GM21717 (cell line): ENCODE results near the gene LEKR1.
"Not testable (repeated sequence)": the region's sequence is repeated elsewhere in the genome, so short reads cannot be mapped to it uniquely, and the experiment has no call there.

Source experiments
- ATAC-seq: cut with Tn5 transposase; IDR thresholded peaks from one replicate; pipeline ENCODE4 v1.9.1; 2021; ENCODE audit warnings: mild to moderate bottlenecking, moderate library complexity; ENCODE audit not compliant: unreplicated experiment

Gene LEKR1

GRCh38 chr3:156826144-156826895 is at the start of gene LEKR1:
Gene LEKR1 (plus strand): TSS chr3:156826353. CDS start chr3:156829330, 2,977 bp downstream.
- ATAC-seq = peak; percentile 93

DNA sequence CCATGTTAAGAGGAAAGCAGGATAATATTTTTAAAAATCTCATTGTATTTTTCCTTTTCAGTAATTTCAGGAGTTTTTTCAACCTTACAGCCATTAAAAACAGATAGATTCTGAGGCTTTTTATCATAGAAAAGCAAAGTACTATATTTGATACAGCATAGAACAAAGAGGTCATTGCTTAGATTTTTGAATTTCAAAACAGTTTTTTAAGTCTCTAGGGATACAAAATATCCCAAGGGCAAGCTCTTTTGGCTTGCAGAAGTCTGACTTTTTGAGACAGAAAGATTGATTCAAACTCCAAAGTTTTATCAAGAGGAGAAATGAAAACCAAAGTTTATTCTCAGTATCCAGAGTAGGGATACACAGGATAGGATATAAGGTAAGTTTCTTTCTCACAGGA is 49.3 kb upstream of the LEKR1 start:
- ATAC-seq = no peak

DNA sequence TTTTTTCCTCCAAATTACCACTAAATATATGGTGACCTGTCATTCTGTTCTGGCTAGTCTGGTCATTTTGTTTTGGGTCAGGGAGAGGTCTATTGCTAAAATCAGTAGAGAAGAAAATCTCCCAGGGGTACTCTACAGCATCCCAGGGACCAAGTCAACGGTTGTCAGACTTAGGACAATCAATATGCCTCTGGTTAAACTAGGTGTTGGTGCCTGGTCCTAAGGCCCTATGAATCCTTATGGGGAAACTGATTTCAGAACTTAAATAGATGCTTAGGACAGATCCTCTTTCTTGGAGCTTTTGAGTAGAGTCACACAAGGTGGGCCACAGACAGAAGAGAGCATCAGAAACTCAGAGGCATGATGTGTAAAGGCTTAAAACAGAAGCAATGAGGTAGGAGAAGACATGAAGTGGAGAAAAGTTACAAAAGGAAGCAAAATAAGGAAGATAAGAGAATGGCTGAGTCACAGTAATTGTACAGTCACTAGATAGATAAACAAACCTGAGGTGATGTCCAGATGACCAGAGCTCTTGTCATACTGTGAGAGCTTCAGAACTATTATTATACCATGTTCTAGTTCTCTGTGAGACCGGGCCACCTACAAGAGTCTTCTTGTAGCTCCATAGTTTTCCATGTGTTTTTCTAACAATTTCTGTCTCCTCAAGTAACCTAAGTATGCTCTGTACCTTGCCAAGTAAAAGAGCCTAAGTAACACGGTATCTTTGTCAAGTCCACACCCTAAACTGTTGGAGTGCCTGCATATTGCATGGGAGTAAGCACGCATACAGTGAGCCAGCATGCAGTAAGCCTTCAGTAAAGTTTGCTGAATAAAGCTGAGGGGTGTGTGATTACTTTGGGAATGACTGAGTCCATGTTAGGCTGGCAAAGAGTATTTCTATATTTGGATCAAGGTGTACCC is 44.6 kb upstream of the LEKR1 start:
- no peak for ATAC-seq

GRCh38 chr3:156782319-156782718 is 43.8 kb upstream of the LEKR1 start:
- no peak for ATAC-seq

- ATAC-seq = no peak
These were observed 43.2 kb upstream of the LEKR1 start for GRCh38 chr3:156782921-156783320.

- ATAC-seq = no peak
These were observed 39.2 kb upstream of the LEKR1 start for GRCh38 chr3:156787001-156787400.

- peak; percentile 84 for ATAC-seq
These were observed 38.1 kb upstream of the LEKR1 start for GRCh38 chr3:156787926-156788663.

DNA sequence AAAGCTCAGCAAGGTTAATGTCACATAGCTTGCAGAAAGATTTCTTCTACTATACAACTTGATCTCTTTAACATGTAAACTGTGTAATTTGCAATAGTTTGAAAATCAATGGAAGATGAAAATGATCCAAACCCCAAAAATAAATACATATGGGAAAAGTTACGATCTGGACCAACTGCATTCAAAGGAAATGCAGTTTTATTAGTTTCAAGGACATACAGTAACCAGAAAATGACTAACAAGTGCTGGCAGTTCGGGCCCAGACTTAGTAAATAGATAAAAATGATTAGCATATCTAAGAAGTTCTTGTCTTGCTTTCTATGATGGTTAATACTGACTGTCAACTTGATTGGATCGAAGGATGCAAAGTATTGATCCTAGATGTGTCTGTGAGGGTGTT is 37.3 kb upstream of the LEKR1 start:
- ATAC-seq = no peak

- no peak for ATAC-seq
These were observed 36.0 kb upstream of the LEKR1 start for GRCh38 chr3:156790156-156790555.

DNA sequence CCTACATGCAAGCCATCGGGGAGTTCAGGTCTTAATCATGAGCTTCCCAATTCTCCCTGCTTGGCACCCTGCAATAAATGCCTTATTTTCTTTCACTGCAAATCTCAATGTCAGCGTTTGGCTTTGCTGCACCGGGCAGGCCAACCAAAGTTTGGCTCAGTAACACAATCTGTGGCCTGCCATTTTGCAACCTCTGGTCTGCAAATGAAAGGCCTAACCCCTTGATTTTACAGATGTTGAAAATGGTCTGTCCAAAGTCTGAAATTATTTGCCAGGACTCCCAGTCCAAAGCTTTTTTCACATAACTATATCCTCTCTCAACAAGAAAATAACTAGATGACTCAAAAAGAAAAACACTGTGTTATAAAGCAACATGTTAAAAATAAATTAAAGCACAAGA is 34.0 kb upstream of the LEKR1 start:
- ATAC-seq = no peak

- ATAC-seq = no peak
These were observed 33.6 kb upstream of the LEKR1 start for GRCh38 chr3:156792536-156792935.

GRCh38 chr3:156792945-156793344 is 33.2 kb upstream of the LEKR1 start:
- no peak for ATAC-seq

GRCh38 chr3:156793400-156793799 is 32.8 kb upstream of the LEKR1 start:
- no peak for ATAC-seq

- ATAC-seq = no peak
These were observed 32.3 kb upstream of the LEKR1 start for GRCh38 chr3:156793851-156794250.

DNA sequence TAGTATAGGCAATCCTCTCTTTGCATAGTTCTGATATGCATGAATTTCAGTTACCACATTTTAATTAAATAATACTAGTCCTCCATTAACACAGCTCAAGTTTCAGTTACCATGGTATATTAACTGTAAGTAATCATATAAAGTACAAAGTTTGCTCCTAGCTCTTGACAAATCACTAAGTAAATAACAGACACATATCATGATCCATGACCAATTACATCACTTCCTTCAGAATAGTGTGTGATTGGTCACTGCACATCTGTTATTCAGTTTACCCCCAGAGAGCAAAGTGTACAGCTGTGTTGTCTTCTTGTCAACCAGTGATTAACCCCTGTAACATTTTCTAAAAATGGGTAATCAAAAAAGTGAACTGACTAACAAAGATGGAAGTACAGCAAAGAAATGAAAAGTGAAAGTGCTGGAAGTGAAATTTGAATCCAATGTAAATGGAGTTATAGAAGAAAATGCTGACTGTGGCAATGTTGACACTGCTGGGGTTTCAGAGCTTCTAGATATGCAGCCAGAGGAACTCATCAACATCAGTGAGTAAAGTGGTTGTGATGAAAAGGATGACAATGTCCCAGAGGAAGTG is 30.2 kb upstream of the LEKR1 start:
- no peak for ATAC-seq

- ATAC-seq = no peak
These were observed 28.8 kb upstream of the LEKR1 start for GRCh38 chr3:156797368-156797767.

DNA sequence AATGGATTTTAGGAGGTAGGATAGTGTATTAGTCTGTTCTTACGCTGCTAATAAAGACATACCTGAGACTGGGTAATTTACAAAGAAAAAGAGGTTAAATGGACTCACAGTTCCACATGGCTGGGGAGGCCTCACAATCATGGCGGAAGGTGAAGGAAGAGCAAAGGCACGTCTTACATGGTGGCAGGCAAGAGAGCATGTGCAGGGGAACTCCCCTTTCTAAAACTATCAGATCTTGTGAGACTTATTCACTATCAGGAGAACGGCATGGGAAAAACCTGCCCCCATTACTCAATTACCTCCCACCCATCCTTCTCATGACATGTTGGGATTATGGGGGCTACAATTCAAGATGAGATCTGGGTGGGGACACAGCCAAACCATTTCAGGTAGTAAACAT is 25.9 kb upstream of the LEKR1 start:
- ATAC-seq = not testable (repeated sequence)

- ATAC-seq = no peak
These were observed 24.4 kb upstream of the LEKR1 start for GRCh38 chr3:156801746-156802145.

DNA sequence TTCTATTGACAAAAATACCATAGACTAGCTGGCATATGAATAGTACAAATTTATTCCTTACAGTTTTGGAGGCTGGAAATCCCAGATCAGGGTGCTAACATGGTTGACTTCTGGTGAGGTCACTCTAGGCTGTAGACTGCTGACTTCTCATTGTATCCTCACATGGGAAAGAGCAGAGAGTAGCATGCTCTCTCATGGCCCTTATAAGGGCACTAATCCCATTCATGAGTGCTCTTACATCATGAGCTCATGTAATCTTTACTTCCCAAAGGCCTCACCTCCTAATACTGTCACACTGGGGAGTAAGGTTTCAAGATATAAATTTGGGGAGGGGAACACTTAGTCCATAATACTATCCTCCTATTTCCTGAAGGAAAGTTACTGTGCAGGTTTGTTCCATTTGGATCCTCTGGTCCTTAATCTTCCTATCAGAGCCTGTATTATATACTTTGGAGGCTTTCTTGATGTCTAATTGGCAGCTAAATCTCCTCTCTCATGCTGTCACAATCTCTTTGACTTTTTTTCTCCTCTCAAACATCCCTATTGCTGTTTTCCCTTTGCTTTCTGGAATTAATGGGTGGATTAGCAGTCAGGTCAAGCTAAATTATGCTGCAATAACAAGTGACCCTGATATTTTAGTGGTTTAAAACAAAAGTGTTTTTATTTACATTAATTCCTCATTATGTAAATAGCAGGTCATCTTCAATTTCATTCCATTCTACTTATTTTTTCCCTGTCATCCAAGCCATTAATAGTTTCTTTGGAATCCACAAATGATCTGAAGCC is 23.1 kb upstream of the LEKR1 start:
- no peak for ATAC-seq
